NK-92 treated with Interleukin-12 subunit alpha and Interleukin-12 subunit beta, amount 100 ng/mL, for 24 hours (cell line): ENCODE data around the gene PRSS38.

Source experiments
- DNase-seq: peaks from one replicate; lab custom pipeline; 2025; lab: John Stamatoyannopoulos, UW

The PRSS38 gene

DNA sequence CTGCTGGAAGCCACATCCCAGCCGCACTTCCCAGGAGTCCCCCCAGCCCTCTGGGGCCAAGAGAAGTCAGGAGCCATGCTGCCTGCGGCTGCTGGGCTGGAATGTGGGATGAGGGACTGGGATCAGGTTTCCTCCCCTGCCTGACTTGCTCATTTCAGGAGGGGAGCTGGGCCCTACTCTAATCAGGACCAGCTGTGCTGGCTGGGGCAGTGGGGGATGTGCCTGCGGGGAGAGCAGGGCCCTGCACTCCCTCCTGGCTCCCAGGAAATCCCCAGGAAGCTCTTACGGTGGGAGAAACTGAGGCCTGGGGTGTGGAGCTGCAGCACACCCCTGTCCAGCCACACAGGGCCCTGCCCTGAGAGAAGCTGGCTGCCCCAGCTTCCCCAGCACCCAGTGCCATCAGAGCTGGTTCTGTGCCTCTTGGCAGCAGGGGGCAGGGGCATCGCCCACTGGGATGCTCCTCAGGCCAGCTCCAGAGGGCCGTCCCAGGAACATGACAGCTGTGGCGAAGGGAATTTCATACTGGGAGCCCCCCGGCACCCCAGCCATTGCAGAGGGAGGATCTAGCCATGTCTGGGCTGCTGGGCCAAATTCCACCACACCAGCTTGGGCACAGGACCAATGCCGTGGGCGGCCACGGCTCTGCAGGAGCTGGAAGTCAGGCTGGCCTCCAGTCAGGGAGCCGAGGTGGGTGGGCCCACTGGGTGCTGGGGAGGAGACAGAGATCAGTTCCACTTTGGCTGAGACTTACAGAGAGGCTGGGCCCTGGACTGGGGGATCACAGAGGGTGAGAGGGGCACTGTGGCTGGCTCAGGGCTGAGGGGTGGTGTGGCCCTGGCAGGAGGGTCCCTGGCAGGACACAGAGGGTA, 21.3 kb upstream of the PRSS38 start:
- no peak for DNase-seq

- no peak for DNase-seq
Measured at GRCh38 chr1:227794817-227795192, 20.7 kb upstream of the PRSS38 start.

- DNase-seq = no peak
Measured at GRCh38 chr1:227795732-227796131, 19.7 kb upstream of the PRSS38 start.

DNA sequence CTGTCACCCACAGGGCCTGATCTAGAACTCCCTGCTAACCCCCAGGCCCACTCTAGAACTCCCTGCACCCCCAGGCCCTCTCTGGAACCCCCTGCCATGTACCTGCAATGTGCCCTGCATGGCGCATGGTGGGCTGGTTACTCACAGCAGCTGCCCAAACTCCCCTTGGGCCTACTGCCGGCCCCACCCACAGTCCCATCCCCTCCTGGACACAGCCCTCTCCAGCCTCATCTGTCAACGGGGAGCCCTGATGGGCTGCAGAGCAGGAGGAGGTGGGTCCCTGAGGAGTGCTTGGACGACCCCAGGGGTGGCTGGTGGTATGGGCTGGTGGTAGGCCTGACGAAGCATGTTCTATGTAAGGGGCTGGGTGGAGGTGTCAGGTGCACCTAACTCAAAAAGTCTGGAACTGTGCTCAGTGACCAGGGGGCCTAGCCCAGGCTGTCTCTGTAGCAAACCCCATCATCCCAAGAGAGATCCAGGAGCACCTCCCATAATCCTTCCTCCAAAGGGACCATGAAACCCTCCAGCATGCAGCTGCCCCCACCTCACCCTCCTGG, 19.0 kb upstream of the PRSS38 start:
- DNase-seq = no peak

- DNase-seq = no peak
Measured at GRCh38 chr1:227797144-227797543, 18.3 kb upstream of the PRSS38 start.

DNA sequence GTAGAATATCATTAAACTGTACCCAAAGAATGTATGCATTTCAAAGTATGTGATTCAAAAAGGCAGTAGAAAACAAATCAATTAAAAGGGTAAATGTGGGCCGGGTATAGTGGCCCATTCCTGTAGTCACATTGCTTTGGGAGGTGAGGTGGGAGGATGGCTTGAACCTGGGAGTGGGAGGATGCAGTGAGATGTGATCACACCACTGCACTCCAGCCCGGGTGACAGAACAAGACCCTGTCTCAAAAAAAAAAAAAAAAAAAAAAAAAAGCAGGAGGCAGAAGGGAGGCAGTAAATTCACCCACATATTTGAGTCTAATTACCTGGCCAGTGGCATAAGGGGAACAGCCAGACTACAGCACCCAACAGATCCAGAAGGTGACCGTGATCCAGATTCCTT, 17.9 kb upstream of the PRSS38 start:
- DNase-seq = no peak

DNA sequence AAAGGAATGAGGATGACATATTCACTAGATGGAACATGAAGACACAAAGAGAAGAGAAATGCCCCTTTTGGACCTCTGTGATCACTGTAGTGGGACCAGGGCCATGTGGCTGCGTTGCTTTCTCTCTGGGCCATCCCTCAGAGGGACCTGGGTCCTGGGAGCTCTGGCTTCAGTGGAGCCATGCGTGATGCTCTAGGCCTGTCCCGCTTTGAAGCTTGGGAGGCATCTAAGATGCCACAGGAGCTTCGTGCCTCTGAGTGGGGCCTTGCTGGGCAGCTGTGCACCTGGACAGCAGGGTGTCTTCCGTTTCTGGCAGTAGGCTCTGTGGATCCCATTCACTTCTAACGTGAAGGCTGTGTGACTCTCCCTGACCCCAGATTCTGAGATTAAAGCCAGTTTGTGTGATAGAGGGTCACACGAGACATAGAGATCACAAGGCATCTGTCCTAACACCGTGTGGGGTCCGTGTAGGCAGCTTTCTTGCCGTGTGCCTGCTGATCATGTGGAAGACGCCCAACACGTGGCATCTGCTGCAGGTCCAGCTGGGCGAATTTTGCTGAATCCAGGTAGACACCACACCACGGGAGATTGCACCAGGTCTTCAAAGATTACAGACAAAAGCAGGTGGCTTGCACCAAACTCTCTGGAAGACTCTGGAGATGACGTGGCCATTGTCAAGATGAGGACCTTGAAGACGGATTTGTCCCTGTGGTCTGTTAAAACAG, 17.2 kb upstream of the PRSS38 start:
- no peak for DNase-seq

DNA sequence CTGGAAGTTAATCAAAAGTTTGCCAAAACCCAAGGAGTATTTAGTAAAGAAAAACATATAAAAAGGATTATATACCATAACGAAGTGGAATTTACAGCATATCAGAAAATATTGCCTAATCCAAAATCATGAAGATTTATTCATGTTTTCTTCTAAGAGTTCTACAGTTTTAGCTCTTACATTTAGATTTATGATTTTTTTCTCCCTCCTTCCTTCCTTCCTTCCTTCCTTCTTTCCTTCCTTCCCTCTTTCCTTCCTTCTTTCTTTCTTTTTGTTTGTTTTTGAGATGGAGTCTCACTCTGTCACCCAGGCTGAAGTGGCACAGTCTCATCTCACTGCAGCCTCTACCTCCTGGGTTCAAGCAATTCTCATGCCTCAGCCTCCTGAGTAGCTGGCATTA, 15.7 kb upstream of the PRSS38 start:
- no peak for DNase-seq

- no peak for DNase-seq
Measured at GRCh38 chr1:227803933-227804332, 11.5 kb upstream of the PRSS38 start.

DNA sequence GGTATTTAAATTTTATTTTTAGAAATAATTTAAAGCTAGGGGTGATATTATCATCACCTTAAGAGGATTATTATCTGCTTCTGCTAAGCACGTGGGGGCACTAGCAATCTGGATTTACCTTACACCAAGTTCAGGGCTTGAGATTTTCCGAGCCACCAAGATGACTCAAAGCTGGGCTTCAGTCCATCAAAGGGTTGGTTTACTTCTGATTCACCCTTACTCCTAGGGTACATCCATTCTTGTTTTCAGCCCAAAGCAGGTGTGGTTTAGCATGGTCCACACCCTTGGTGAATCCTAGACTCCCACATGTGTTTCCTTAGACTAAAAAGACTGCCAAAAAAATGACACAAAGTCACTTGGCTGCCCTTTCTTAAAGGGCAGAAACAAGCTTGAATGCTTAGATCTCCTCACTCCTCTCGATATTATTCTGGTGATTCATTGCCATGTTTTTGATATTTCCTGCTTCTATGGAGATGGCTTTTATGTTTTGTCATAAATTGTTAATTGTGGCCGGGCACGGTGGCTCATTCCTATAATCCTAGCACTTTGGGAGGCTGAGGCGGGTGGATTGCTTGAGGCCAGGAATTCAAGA, 9.8 kb upstream of the PRSS38 start:
- no peak for DNase-seq

DNA sequence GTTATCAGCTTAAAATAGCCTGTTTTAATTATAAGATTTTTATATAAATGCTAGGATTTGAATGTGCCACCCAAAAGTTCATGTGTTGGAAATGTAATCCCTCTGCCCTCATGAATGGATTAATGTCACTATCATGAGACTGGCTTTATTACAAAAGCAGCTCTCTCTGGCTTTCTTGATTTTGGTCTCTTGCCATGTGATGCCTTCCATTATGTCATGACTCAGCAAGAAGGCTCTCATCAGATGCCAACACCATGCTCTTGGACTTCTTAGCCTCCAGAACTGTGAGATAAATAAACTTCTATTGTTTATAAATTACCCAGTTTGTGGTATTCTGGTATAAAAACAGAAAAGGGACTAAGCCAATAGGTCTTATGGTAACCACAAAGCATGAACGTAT, 6.9 kb upstream of the PRSS38 start:
- no peak for DNase-seq

GRCh38 chr1:227809026-227809425, 6.4 kb upstream of the PRSS38 start:
- DNase-seq = no peak

DNA sequence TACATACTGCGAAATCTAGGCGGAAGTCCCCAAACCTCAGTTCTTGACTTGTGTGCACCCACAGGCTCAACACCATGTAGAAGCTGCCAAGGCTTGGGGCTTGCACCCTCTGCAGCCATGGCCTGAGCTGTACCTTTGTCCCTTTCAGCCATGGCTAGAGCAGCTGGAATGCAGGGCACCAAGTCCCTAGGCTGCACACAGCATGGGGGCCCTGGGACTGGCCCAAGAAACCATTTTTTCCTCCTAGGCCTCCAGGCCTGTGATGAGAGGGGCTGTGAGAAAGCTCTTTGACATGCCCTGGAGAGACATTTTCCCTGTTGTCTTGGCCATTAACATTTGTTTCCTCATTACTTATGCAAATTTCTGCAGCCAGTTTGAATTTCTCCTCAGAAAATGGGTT, 1.5 kb upstream of the PRSS38 start:
- no peak for DNase-seq

DNA sequence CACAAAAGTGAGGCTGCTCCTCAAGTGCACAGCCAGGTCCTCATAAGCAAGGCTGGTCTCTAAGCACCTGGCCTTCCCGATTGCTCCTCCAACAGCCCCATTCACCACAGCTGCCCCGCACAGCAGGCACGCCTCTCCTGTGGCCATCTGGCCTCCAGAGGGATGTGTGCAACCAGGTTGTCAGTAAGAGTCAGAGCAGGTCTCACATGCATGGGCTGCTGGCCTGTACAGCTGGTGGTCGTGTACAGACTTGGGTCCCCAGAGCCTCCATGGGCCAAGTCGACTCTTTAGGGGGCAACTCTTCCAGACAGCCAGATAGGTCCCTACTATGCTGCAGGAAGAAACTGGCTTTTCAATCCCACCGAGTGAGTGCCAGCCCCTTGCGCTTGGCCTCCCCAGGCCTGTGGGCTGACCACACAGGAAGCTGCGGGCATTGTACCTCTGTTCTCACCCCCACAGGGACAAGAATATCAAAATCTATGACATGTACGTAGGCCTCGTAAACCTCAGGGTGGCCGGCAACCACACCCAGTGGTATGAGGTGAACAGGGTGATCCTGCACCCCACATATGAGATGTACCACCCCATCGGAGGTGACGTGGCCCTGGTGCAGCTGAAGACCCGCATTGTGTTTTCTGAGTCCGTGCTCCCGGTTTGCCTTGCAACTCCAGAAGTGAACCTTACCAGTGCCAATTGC, 1.4 kb downstream of the PRSS38 start:
- peak; percentile 43 for DNase-seq

DNA sequence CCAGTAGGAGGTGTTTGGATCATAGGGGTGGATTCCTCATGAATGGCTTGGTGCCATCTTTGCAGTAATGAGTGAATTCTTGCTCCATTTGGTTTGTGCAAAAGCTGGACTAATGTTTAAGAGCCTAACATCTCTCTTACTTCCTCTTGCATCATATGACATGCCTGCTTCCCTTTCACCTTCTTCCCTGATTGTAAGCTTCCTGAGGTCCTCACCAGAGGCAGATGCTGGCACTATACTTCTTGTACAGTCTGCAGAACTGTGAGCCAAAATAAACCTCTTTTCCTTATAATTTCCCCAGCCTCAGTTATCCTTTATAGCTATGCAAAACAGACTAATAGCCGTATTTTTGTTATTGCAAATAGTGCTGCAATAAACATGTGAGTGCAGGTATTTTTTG, 8.1 kb downstream of the PRSS38 start:
- no peak for DNase-seq

GRCh38 chr1:227824204-227824603, 8.7 kb downstream of the PRSS38 start:
- no peak for DNase-seq

DNA sequence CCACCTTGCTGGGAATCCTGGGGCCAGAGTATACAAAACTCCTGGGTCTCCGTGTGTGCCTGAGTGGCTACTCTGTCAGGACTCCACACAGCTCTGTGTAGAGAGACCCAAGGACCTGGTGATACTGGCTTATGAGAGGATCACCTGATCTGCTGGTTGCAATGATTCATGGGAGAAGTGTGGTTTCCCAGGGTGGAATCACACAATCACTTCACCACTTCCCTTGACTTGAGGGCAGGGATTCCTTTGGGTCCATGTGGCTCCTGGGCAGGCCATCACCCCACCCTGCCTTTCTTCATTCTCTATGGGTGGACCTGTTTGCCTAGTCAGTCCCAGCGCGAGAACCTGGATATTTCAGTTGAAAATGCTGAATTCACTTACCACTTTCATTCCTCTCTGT, 13.3 kb downstream of the PRSS38 start:
- DNase-seq = no peak

- no peak for DNase-seq
Measured at GRCh38 chr1:227838181-227838580, 22.7 kb downstream of the PRSS38 start.

DNA sequence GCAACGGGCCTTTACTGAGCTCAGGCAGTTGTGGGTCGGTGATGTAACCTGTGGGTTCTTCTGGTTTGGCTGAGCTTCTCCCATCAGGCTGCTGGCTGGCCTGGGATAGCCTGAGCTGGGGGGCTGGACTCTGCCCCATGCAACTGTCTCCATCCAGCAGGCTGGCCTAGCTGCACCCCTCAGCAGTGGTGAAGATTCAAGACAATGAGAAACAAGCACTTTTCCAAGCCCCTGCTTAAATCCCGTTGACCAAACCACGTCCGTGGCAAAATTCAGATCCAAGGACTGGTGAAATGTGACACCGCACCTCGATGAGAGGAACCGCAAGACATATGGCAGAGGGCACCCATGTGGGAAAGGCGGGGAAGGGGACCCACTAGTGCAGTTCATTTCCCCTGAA, 25.6 kb downstream of the PRSS38 start:
- no peak for DNase-seq

- DNase-seq = no peak
Measured at GRCh38 chr1:227844320-227845146, 29.1 kb downstream of the PRSS38 start.

DNA sequence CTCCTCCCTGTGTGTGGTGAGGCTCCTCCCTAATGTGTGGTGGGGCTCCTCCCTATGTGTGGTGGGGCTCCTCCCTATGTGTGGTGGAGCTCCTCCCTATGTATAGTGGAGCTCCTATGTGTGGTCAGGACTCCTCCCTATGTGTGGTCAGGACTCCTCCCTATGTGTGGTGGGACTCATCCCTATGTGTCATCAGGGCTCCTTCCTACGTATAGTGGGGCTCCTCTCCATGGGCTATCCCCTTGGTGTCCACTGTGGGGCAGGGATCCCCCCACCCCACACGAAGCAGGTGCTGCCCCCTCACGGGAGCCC, 29.6 kb downstream of the PRSS38 start:
- DNase-seq = no peak

DNA sequence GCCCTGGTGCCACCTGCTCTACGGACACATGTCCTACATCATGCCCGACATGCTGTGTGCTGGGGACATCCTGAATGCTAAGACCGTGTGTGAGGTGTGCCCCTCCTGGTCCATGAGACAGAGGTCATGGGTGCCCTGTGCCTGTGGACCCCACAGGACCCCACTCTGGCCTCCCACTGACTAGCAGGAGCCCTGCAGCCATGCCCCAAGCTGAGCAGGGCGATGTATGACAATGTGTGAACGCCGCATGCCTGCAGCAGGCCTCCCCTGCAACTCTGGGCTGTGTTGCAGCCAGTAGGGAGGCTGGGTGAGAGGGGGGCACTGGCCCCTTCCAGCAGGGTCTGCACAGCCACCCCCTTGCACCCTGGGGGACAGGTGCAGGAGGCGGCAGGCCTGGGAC, 30.0 kb downstream of the PRSS38 start:
- DNase-seq = no peak
